Measurements from ENCODE around the gene HAGH. TPM values are rescaled to one million over a fixed set of nuclear protein-coding genes. Genes with fewer than 3 reads are reported as not detected.
A peak's percentile ranks its signal among the peaks of the same experiment; 100 is the strongest.

Gene HAGH
- total and polyA plus RNA-seq, 9 of the 15 experiments (the other 6 are each of a cell fraction or from before 2014, with no cell fraction given): 0.46 to 35.1 (median 16.8) TPM

DNA sequence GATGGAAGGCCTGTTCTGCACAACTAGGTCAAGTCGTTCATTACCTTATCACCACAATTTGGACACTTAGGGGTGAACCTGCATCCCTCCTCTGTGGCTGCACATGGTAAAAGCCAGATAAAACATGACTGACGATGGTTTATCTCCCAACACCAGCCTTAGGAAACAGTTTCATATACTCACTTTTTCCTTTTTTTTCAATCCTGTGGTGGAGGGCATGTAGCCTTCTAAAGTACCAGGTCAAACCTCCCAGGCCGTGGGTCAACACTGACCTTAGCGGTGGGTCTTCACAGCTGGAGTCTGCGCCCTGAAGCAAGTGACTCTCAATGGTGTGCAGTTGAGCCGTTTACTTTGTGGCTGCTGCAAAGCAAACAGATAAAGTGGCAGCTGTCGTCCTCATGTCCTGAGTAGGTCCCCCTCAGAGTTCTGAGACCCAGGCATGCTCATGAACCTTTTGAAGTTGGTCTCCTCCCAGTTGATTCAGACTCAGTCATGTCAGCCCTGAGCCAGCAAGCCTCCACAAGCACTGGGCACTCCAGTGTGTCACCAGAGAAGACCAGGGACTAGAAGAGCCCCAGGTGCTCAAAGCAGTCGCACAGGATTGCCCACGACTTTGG lies 6.3 kb upstream of the HAGH start (continued):
- TF ChIP-seq ZNF263 (CRISPR knock-in tag; IDR thresholded peaks at IDR 0.05; ENCODE audit: borderline replicate concordance) (no peak; the same call in 1 of the 2 replicates), ZNF121 (CRISPR knock-in tag; conservative IDR thresholded peaks at IDR 0.05) (no peak), HDAC6 (IDR thresholded peaks at IDR 0.05; ENCODE audit: low read depth, low read length) (no peak), MAFK (IDR thresholded peaks at IDR 0.05; ENCODE audit: low read length) (no peak), SRSF9 (IDR thresholded peaks at IDR 0.05; ENCODE audit: borderline replicate concordance, low read depth, low read length) (no peak), JUND (IDR thresholded peaks at IDR 0.05; ENCODE audit: borderline replicate concordance, low read depth, low read length) (peak; percentile 73; the same call in 1 of the 2 replicates), JUND (tag; IDR thresholded peaks at IDR 0.05; ENCODE audit: borderline replicate concordance, low read depth, low read length) (no peak; the same call in 1 of the 3 replicates), ZNF282 (CRISPR knock-in tag; IDR thresholded peaks at IDR 0.05) (no peak), DACH1 (IDR thresholded peaks at IDR 0.05; ENCODE audit: partially characterized antibody) (peak; percentile 79), LEF1 (IDR thresholded peaks at IDR 0.05) (peak; percentile 91), NUFIP1 (IDR thresholded peaks at IDR 0.05; ENCODE audit: partially characterized antibody) (peak; percentile 46), CREB1 (IDR thresholded peaks at IDR 0.05) (peak; percentile 69; the same call in 1 of the 2 replicates), CREB1 (CRISPR knock-in tag; IDR thresholded peaks at IDR 0.05) (0 out of 2 replicates have a peak, but pooled peaks have one; percentile 39), NR2C2 (CRISPR knock-in tag; IDR thresholded peaks at IDR 0.05) (no peak), NR2C2 (tag; IDR thresholded peaks at IDR 0.05) (peak; percentile 55), ZNF780A (CRISPR knock-in tag; IDR thresholded peaks at IDR 0.05) (no peak), STAT5A (IDR thresholded peaks at IDR 0.05; ENCODE audit: borderline replicate concordance, low read length) (peak; percentile 96), BRD4 (IDR thresholded peaks at IDR 0.05) (no peak), EGR1 (conservative IDR thresholded peaks at IDR 0.05) (peak; percentile 47)
- TF ChIP-seq, protein P1, sequence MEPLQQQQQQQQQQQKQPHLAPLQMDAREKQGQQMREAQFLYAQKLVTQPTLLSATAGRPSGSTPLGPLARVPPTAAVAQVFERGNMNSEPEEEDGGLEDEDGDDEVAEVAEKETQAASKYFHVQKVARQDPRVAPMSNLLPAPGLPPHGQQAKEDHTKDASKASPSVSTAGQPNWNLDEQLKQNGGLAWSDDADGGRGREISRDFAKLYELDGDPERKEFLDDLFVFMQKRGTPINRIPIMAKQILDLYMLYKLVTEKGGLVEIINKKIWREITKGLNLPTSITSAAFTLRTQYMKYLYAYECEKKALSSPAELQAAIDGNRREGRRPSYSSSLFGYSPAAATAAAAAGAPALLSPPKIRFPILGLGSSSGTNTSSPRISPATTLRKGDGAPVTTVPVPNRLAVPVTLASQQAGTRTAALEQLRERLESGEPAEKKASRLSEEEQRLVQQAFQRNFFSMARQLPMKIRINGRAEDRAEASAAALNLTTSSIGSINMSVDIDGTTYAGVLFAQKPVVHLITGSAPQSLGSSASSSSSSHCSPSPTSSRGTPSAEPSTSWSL (CRISPR knock-in tag; IDR thresholded peaks at IDR 0.05; ENCODE audit: borderline replicate concordance): no peak
- TF ChIP-seq, protein P2, sequence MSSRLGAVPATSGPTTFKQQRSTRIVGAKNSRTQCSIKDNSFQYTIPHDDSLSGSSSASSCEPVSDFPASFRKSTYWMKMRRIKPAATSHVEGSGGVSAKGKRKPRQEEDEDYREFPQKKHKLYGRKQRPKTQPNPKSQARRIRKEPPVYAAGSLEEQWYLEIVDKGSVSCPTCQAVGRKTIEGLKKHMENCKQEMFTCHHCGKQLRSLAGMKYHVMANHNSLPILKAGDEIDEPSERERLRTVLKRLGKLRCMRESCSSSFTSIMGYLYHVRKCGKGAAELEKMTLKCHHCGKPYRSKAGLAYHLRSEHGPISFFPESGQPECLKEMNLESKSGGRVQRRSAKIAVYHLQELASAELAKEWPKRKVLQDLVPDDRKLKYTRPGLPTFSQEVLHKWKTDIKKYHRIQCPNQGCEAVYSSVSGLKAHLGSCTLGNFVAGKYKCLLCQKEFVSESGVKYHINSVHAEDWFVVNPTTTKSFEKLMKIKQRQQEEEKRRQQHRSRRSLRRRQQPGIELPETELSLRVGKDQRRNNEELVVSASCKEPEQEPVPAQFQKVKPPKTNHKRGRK (tag; IDR thresholded peaks at IDR 0.05): no peak
- TF ChIP-seq, protein P3, sequence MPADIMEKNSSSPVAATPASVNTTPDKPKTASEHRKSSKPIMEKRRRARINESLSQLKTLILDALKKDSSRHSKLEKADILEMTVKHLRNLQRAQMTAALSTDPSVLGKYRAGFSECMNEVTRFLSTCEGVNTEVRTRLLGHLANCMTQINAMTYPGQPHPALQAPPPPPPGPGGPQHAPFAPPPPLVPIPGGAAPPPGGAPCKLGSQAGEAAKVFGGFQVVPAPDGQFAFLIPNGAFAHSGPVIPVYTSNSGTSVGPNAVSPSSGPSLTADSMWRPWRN (IDR thresholded peaks at IDR 0.05; ENCODE audit: low read depth): peak; percentile 96
- TF ChIP-seq, protein P4, sequence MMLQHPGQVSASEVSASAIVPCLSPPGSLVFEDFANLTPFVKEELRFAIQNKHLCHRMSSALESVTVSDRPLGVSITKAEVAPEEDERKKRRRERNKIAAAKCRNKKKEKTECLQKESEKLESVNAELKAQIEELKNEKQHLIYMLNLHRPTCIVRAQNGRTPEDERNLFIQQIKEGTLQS (IDR thresholded peaks at IDR 0.05): peak; percentile 58; the same call in 1 of the 2 replicates
- TF ChIP-seq, protein P4 (CRISPR knock-in tag; conservative IDR thresholded peaks at IDR 0.05): no peak; the same call in 1 of the 2 replicates
- TF ChIP-seq, protein P5, sequence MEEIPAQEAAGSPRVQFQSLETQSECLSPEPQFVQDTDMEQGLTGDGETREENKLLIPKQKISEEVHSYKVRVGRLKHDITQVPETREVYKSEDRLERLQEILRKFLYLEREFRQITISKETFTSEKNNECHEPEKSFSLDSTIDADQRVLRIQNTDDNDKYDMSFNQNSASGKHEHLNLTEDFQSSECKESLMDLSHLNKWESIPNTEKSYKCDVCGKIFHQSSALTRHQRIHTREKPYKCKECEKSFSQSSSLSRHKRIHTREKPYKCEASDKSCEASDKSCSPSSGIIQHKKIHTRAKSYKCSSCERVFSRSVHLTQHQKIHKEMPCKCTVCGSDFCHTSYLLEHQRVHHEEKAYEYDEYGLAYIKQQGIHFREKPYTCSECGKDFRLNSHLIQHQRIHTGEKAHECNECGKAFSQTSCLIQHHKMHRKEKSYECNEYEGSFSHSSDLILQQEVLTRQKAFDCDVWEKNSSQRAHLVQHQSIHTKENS (CRISPR knock-in tag; IDR thresholded peaks at IDR 0.05): no peak

Measured in K562 (cell line).